HG02571 (cell line): ENCODE measurements around the gene ADGRB3.
"Not testable (repeated sequence)": the region's sequence is repeated elsewhere in the genome, so short reads cannot be mapped to it uniquely, and the experiment has no call there.

ENCODE experiments used
- ATAC-seq: cut with Tn5 transposase; IDR thresholded peaks from one replicate; pipeline ENCODE4 v1.9.1; 2021; ENCODE audit warnings: mild to moderate bottlenecking, moderate library complexity; ENCODE audit not compliant: unreplicated experiment

ADGRB3 gene

GRCh38 chr6:69216127-69216526 lies 581.0 kb downstream of the ADGRB3 start:
- ATAC-seq = no peak

- ATAC-seq = no peak
Observed at GRCh38 chr6:69217343-69217742, 582.3 kb downstream of the ADGRB3 start.

- ATAC-seq = no peak
Observed at GRCh38 chr6:69220375-69220774, 585.3 kb downstream of the ADGRB3 start.

- ATAC-seq = no peak
Observed at GRCh38 chr6:69232008-69232407, 596.9 kb downstream of the ADGRB3 start.

- ATAC-seq = no peak
Observed at GRCh38 chr6:69232496-69232895, 597.4 kb downstream of the ADGRB3 start.

- ATAC-seq = peak; percentile 97
Observed at GRCh38 chr6:69232911-69233448, 597.9 kb downstream of the ADGRB3 start.

GRCh38 chr6:69238067-69238466 lies 603.0 kb downstream of the ADGRB3 start:
- no peak for ATAC-seq

GRCh38 chr6:69246983-69247382 lies 611.9 kb downstream of the ADGRB3 start:
- ATAC-seq = no peak

GRCh38 chr6:69261010-69261409 lies 625.9 kb downstream of the ADGRB3 start:
- no peak for ATAC-seq

- no peak for ATAC-seq
Observed at GRCh38 chr6:69263297-69263696, 628.2 kb downstream of the ADGRB3 start.

GRCh38 chr6:69265090-69265489 lies 630.0 kb downstream of the ADGRB3 start:
- no peak for ATAC-seq

GRCh38 chr6:69265706-69266105 lies 630.6 kb downstream of the ADGRB3 start:
- no peak for ATAC-seq

GRCh38 chr6:69276204-69276603 lies 641.1 kb downstream of the ADGRB3 start:
- ATAC-seq = no peak

- no peak for ATAC-seq
Observed at GRCh38 chr6:69279805-69280204, 644.7 kb downstream of the ADGRB3 start.

GRCh38 chr6:69280858-69281257 lies 645.8 kb downstream of the ADGRB3 start:
- no peak for ATAC-seq

- ATAC-seq = no peak
Observed at GRCh38 chr6:69284176-69284730, 649.2 kb downstream of the ADGRB3 start.

- ATAC-seq = no peak
Observed at GRCh38 chr6:69285054-69285453, 650.0 kb downstream of the ADGRB3 start.

GRCh38 chr6:69286331-69286730 lies 651.2 kb downstream of the ADGRB3 start:
- no peak for ATAC-seq

GRCh38 chr6:69288198-69288597 lies 653.1 kb downstream of the ADGRB3 start:
- not testable (repeated sequence) for ATAC-seq

GRCh38 chr6:69289689-69290495 lies 654.8 kb downstream of the ADGRB3 start:
- no peak for ATAC-seq

- no peak for ATAC-seq
Observed at GRCh38 chr6:69293471-69293870, 658.4 kb downstream of the ADGRB3 start.

GRCh38 chr6:69294407-69294806 lies 659.3 kb downstream of the ADGRB3 start:
- no peak for ATAC-seq
